HepG2 (cell line): ENCODE measurements around the gene POPDC2. TPM values are rescaled to one million over a fixed set of nuclear protein-coding genes. Genes with fewer than 3 reads are reported as not detected.
A peak's percentile ranks its signal among the peaks of the same experiment; 100 is the strongest.

ENCODE experiments used
- ATAC-seq: fragments of 200-7000 bp; cut with Tn5 transposase; 3 replicates; pipeline ENCODE4 v1.9.1; 2020; ENCODE audit warnings: mild to moderate bottlenecking, moderate library complexity
- BruUV-seq: library from RNA; stranded (reverse); fragments of 400-500 nt; replicated peaks from 2 replicates; lab custom pipeline; 2021; lab: Mats Ljungman, UMichigan
- CTCF ChIA-PET: fragments of 300-600 bp; formaldehyde crosslinking; extraction: SDS; loops from one replicate; lab custom pipeline; 2021; ENCODE audit warnings: low total read pairs, inconsistent platforms, low intra/inter-chr PET ratio; lab: Yijun Ruan, JAX
- POLR2A ChIA-PET: fragments of 350-600 bp; sonication (Branson Sonifier 250); formaldehyde crosslinking; loops from one replicate; lab custom pipeline; 2020; ENCODE audit warnings: antibody characterized with exemption, inconsistent platforms; lab: Yijun Ruan, JAX
- DNase-seq: peaks from one replicate; pipeline ENCODE4 v3.0.0-alpha.2; 2015; ENCODE audit warnings: low spot score
- FAIRE-seq: peaks from 3 replicates; lab custom pipeline; 2011; peaks lifted over from hg19 to GRCh38; lab: Jason Lieb, UNC
- H2AFZ ChIP-seq: one replicate; pipeline ENCODE4 v1.6.1; 2011; ENCODE audit warnings: low read length, inconsistent platforms
- H3K27ac ChIP-seq: fragments of 300-600 bp; 3 replicates; pipeline ENCODE4 v1.8.0; 2011; ENCODE audit warnings: mixed run types, mild to moderate bottlenecking, mixed read lengths, low read length, inconsistent platforms; ENCODE audit not compliant: insufficient read depth; ENCODE audit errors: extremely low read length
- H3K27me3 ChIP-seq, 2 experiments: fragments of 200-600 bp in 1 of 2; 2 replicates in 1 of 2; 3 replicates in 1 of 2; pipeline versions ENCODE4 v1.6.0 to v1.8.0; 2011; ENCODE audit warnings: low read length in 2 of 2, mild to moderate bottlenecking in 2 of 2, moderate library complexity in 2 of 2, inconsistent platforms in 1 of 2; ENCODE audit not compliant: insufficient read depth in 2 of 2, control insufficient read depth in 1 of 2
- H3K36me3 ChIP-seq, 2 experiments: fragments of 200-600 bp in 1 of 2; replicated peaks in 1 of 2; 2 replicates in 1 of 2; 3 replicates in 1 of 2; pipeline versions ENCODE4 v1.5.1 to v1.8.0; 2011; ENCODE audit warnings: low read length in 2 of 2, inconsistent platforms in 1 of 2; ENCODE audit not compliant: insufficient read depth in 2 of 2, control insufficient read depth in 1 of 2
- H3K4me1 ChIP-seq: 2 replicates; pipeline ENCODE4 v1.5.1; 2012; ENCODE audit warnings: low read length, inconsistent platforms; ENCODE audit not compliant: insufficient read depth
- H3K4me2 ChIP-seq: 2 replicates; pipeline ENCODE4 v1.6.0; 2011; ENCODE audit warnings: low read depth, low read length, inconsistent platforms
- H3K4me3 ChIP-seq, 3 experiments: fragments of 200-600 bp in 1 of 3; sonication (generic), shearing (Covaris generic) in 1 of 3; replicated peaks in 1 of 3; 2 replicates each; pipeline ENCODE4 v1.5.1; 2011 to 2016; ENCODE audit warnings: low read length in 3 of 3, inconsistent platforms in 2 of 3, low read depth in 2 of 3, mild to moderate bottlenecking in 2 of 3, control low read depth in 1 of 3, mixed read lengths in 1 of 3; ENCODE audit not compliant: insufficient read depth in 1 of 3
- H3K79me2 ChIP-seq: one replicate; pipeline ENCODE4 v1.6.1; 2011; ENCODE audit warnings: low read length, inconsistent platforms; ENCODE audit not compliant: insufficient read depth
- H3K9ac ChIP-seq: 2 replicates; pipeline ENCODE4 v1.6.0; 2011; ENCODE audit warnings: mild to moderate bottlenecking, low read depth, low read length, inconsistent platforms; ENCODE audit not compliant: insufficient read depth
- H3K9me3 ChIP-seq: 2 replicates; pipeline ENCODE4 v1.5.1; 2012; ENCODE audit warnings: mild to moderate bottlenecking, low read length
- H4K20me1 ChIP-seq: 2 replicates; pipeline ENCODE4 v1.6.0; 2011; ENCODE audit warnings: inconsistent platforms, mild to moderate bottlenecking, low read length, moderate library complexity; ENCODE audit not compliant: insufficient read depth
- BRCA1 ChIP-seq: sonication (generic); formaldehyde crosslinking; IDR thresholded peaks from 2 replicates; pipeline ENCODE4 v1.4.0; 2020; ENCODE audit warnings: missing genetic modification reagents
- CBX5 ChIP-seq: sonication (generic); formaldehyde crosslinking; IDR thresholded peaks from 2 replicates; pipeline ENCODE4 v1.4.0; 2020; ENCODE audit warnings: missing genetic modification reagents, borderline replicate concordance
- CEBPG ChIP-seq: IDR thresholded peaks from 2 replicates; pipeline ENCODE4 v1.6.1; 2016
- GATAD1 ChIP-seq: IDR thresholded peaks from 2 replicates; pipeline ENCODE4 v1.6.1; 2016; ENCODE audit warnings: missing genetic modification reagents, missing compliant biosample characterization
- SALL2 ChIP-seq: sonication (generic); formaldehyde crosslinking; IDR thresholded peaks from 2 replicates; pipeline ENCODE4 v1.8.1; 2023; ENCODE audit warnings: mild to moderate bottlenecking, missing genetic modification reagents, inconsistent platforms
- SMAD1 ChIP-seq: sonication (generic); formaldehyde crosslinking; IDR thresholded peaks from 2 replicates; pipeline ENCODE4 v1.4.0; 2020; ENCODE audit warnings: missing genetic modification reagents, low read depth, mild to moderate bottlenecking, borderline replicate concordance
- ZBTB1 ChIP-seq: sonication (generic); formaldehyde crosslinking; IDR thresholded peaks from 2 replicates; pipeline ENCODE4 v1.4.0; 2020; ENCODE audit warnings: missing genetic modification reagents, borderline replicate concordance
- ZNF207 ChIP-seq: fragments of 450-650 bp; IDR thresholded peaks from 2 replicates; pipeline ENCODE4 v1.6.1; 2016; ENCODE audit warnings: antibody characterized with exemption, borderline replicate concordance
- ZNF569 ChIP-seq: sonication (generic); formaldehyde crosslinking; IDR thresholded peaks from 2 replicates; pipeline ENCODE4 v1.5.0; 2020; ENCODE audit warnings: mild to moderate bottlenecking, missing genetic modification reagents, moderate library complexity, borderline replicate concordance
- ZNF674 ChIP-seq: sonication (generic); formaldehyde crosslinking; IDR thresholded peaks from 2 replicates; pipeline ENCODE4 v1.5.0; 2020; ENCODE audit warnings: low read depth, mild to moderate bottlenecking, missing genetic modification reagents
- ZNF720 ChIP-seq: sonication (generic); formaldehyde crosslinking; IDR thresholded peaks from 2 replicates; pipeline ENCODE4 v1.4.0; 2020; ENCODE audit warnings: missing genetic modification reagents
- ZSCAN22 ChIP-seq: sonication (generic); formaldehyde crosslinking; IDR thresholded peaks from 2 replicates; pipeline ENCODE4 v1.4.0; 2020; ENCODE audit warnings: mild to moderate bottlenecking, missing genetic modification reagents
- WGBS: methylation state at CpG from one replicate; pipeline ENCODE4 v1.1.6; 2017; ENCODE audit warnings: low lambda C conversion rate; 5-methylcytosine and 5-hydroxymethylcytosine counted together
- in situ Hi-C: cut with HindIII; loops from 2 replicates; pipeline ENCODE4 v1.10.0; 2017; ENCODE audit warnings: low pct_unique_long_range_greater_than_20kb; ENCODE audit not compliant: extremely low pct_ligation_motif_present
- intact Hi-C: fragments of 100-400 bp; cut with micrococcal nuclease; formaldehyde crosslinking; loops from one replicate; pipeline ENCODE4 v1.10.0; 2022; ENCODE audit not compliant: unreplicated experiment
- polyA plus RNA-seq, 8 experiments: library from polyadenylated mRNA; depleted of rRNA in 3 of 8; stranded (reverse) in 7 of 8; unstranded in 1 of 8; fragments of >200 nt; fragmentation: Illumina TruSeq in 4 of 8; extraction: Trizol in 4 of 8; gene quantifications; 2 replicates each; pipeline versions ENCODE4 v1.2.1 to v1.2.3, GENCODE V29; 2011 to 2016; ENCODE audit warnings: low read depth in 4 of 8, missing spikeins in 1 of 8, mixed read lengths in 1 of 8; ENCODE audit not compliant: insufficient read depth in 1 of 8
- total RNA-seq, 5 experiments: library from RNA; depleted of rRNA; stranded (reverse); fragments of >200 nt; fragmentation: Illumina TruSeq; extraction: Trizol; gene quantifications; 2 replicates each; pipeline ENCODE4 v1.2.3, GENCODE V29; 2016; ENCODE audit warnings: low read depth in 1 of 5
- TF ChIP-seq, protein P1 (sequence below): conservative IDR thresholded peaks from 2 replicates; pipeline ENCODE4 v1.6.1; 2018; ENCODE audit warnings: missing genetic modification reagents
- TF ChIP-seq, protein P2 (sequence below): sonication (generic); formaldehyde crosslinking; IDR thresholded peaks from 2 replicates; pipeline ENCODE4 v1.5.0; 2020; ENCODE audit warnings: mild to moderate bottlenecking, missing genetic modification reagents, borderline replicate concordance
- TF ChIP-seq, protein P3 (sequence below): sonication (generic); formaldehyde crosslinking; IDR thresholded peaks from 2 replicates; pipeline ENCODE4 v1.4.0; 2020; ENCODE audit warnings: missing genetic modification reagents

The POPDC2 gene
- total and polyA plus RNA-seq, 2 of the 13 experiments (the other 11 are each of a cell fraction or from before 2014, with no cell fraction given): 0.18 to 0.58 TPM

DNA sequence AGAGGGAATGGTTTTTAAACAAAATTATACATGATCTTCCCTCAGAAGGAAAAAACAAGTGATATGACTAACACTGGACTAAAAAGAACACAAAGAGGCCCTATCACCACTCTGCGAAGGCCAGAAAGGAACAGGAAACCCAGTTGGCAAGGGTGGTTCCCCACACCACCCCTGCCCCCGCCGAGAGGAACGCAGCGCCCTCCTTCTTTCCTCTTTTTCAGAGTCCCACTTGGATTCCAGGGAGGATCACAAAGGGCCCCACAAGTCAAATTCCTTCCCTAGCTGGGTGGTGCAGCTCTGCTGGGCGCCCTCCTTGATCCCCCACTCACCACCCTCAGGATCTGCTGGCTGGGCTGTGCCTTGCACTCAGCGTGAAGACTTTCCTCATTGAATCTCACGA is 32.9 kb downstream of the POPDC2 start:
- 58% methylated on average over 7 of the region's 8 CpGs for WGBS
- intact Hi-C loops: no loop called here
- Histone ChIP-seq H3K4me3 (no peak overlapping the region), H3K27ac (no peak overlapping the region), H3K27me3 (peaks cover 0 to 10% of the 10 kb centered on the region in 2 experiments; a peak in 2 of 5 replicates), H2AFZ (no peak overlapping the region), H3K36me3 (no peaks in the 10 kb centered on the region)
- no TSS peak for BruUV-seq
- no peak for FAIRE-seq
- TF ChIP-seq GATAD1 (CRISPR knock-in tag): no peak
- no peak for TF ChIP-seq ZNF569 (CRISPR knock-in tag)
- TF ChIP-seq ZSCAN22 (CRISPR knock-in tag): no peak
- TF ChIP-seq ZBTB1 (CRISPR knock-in tag): no peak
- no peak for TF ChIP-seq SMAD1 (CRISPR knock-in tag)
- no peak for TF ChIP-seq CEBPG (CRISPR knock-in tag)
- TF ChIP-seq, protein P1, sequence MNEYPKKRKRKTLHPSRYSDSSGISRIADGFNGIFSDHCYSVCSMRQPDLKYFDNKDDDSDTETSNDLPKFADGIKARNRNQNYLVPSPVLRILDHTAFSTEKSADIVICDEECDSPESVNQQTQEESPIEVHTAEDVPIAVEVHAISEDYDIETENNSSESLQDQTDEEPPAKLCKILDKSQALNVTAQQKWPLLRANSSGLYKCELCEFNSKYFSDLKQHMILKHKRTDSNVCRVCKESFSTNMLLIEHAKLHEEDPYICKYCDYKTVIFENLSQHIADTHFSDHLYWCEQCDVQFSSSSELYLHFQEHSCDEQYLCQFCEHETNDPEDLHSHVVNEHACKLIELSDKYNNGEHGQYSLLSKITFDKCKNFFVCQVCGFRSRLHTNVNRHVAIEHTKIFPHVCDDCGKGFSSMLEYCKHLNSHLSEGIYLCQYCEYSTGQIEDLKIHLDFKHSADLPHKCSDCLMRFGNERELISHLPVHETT (CRISPR knock-in tag): no peak
- TF ChIP-seq BRCA1 (CRISPR knock-in tag): no peak
- TF ChIP-seq, all 625 proteins: peak for 0
- ATAC-seq (no peak), DNase-seq (no peak)
- no peaks in the 10 kb centered on the region for H3K79me2 ChIP-seq
- in situ Hi-C loops: no loop called here
- no peaks in the 10 kb centered on the region for H4K20me1 ChIP-seq
- ChIA-PET CTCF (no interaction called here), POLR2A (no interaction called here)
- no peak overlapping the region for H3K4me2 ChIP-seq
- H3K9ac ChIP-seq: no peak overlapping the region
- H3K9me3 ChIP-seq: no peaks in the 10 kb centered on the region
- no peaks in the 10 kb centered on the region for H3K4me1 ChIP-seq

DNA sequence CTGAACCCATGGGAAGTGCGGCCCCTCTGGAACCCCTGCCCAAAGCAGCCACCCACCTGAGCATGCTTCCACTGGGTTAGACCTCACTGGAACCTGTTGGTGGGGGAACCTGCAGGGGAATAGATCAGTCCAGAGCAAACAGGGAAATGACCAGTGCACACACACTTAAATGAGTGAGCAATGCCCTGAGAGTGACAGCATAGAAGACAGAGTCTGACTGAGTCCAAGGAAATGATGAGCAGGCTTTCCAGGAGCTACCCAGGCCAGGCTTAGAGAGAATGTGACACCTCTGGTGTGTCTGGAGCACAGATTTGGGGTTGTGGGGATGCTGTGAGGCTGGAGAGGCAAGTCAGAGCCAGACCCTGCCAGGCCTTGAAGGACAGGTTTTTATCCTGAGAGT is 34.2 kb downstream of the POPDC2 start:
- Histone ChIP-seq H3K27me3 (peaks cover 0 to 10% of the 10 kb centered on the region in 2 experiments; a peak in 2 of 5 replicates), H4K20me1 (no peaks in the 10 kb centered on the region), H2AFZ (no peak overlapping the region), H3K4me3 (no peak overlapping the region), H3K27ac (no peak overlapping the region), H3K9ac (no peak overlapping the region), H3K36me3 (no peaks in the 10 kb centered on the region), H3K79me2 (no peaks in the 10 kb centered on the region), H3K4me2 (no peak overlapping the region), H3K9me3 (no peaks in the 10 kb centered on the region), H3K4me1 (no peaks in the 10 kb centered on the region)
- no TSS peak for BruUV-seq
- WGBS: 20% methylated on average over 1 of the region's 1 CpG
- in situ Hi-C loops (no loop called here), intact Hi-C loops (no loop called here)
- ATAC-seq (peak; percentile 19; the same call in 1 of the 3 replicates), FAIRE-seq (no peak), DNase-seq (no peak)
- CTCF ChIA-PET: no interaction called here
- POLR2A ChIA-PET: no interaction called here
- TF ChIP-seq, protein P2, sequence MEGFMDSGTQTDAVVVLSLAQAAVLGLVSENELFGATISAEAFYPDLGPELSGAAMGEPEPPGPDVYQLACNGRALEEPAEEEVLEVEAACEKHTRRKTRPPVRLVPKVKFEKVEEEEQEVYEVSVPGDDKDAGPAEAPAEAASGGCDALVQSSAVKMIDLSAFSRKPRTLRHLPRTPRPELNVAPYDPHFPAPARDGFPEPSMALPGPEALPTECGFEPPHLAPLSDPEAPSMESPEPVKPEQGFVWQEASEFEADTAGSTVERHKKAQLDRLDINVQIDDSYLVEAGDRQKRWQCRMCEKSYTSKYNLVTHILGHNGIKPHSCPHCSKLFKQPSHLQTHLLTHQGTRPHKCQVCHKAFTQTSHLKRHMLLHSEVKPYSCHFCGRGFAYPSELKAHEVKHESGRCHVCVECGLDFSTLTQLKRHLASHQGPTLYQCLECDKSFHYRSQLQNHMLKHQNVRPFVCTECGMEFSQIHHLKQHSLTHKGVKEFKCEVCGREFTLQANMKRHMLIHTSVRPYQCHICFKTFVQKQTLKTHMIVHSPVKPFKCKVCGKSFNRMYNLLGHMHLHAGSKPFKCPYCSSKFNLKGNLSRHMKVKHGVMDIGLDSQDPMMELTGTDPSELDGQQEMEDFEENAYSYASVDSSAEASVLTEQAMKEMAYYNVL: no peak
- TF ChIP-seq, protein P3, sequence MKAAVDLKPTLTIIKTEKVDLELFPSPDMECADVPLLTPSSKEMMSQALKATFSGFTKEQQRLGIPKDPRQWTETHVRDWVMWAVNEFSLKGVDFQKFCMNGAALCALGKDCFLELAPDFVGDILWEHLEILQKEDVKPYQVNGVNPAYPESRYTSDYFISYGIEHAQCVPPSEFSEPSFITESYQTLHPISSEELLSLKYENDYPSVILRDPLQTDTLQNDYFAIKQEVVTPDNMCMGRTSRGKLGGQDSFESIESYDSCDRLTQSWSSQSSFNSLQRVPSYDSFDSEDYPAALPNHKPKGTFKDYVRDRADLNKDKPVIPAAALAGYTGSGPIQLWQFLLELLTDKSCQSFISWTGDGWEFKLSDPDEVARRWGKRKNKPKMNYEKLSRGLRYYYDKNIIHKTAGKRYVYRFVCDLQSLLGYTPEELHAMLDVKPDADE (CRISPR knock-in tag): no peak
- TF ChIP-seq CBX5 (CRISPR knock-in tag) (no peak), SALL2 (no peak), ZNF207 (no peak), ZNF720 (no peak), ZNF674 (CRISPR knock-in tag) (no peak)
